ENCODE data around the gene GNAS-AS1.

DNA sequence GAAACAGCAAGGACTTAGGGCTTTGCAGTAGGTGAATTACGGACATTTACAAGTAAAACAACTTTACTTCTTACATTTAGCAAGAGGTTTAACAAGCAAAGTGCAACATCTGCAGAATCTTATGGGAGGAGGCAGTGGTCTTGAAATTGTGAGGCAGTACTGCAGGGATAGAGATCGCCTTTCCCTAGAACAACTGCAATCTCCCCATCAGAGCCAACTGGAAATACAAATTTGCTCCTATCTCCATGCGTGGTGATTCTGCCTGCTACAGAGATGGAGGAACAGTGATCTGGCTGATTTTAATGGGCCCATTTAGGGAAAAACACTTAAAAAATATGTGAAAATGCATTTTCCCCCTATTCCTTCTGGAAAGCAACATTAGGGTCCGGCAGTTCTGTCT is 27.7 kb upstream of the GNAS-AS1 start:
- no peak for TF ChIP-seq CTCF (conservative IDR thresholded peaks at IDR 0.05)
- no peak for TF ChIP-seq EZH2 (IDR thresholded peaks at IDR 0.05; ENCODE audit: low read depth)
